Muscle of arm (tissue), 14 donors: Measurements from ENCODE around the gene RNF39. TPM values are rescaled to one million over a fixed set of nuclear protein-coding genes. Genes with fewer than 3 reads are reported as not detected.
"Not testable (repeated sequence)": the region's sequence is repeated elsewhere in the genome, so short reads cannot be mapped to it uniquely, and the experiment has no call there.

Source experiments
- DNase-seq: peaks from one replicate; pipeline ENCODE4 v3.0.0-alpha.2; 2013
- long read RNA-seq, 11 donors: transcript quantifications; one replicate each; lab custom pipeline, GENCODE V29; 2026
- polyA plus RNA-seq, 12 donors: library from polyadenylated mRNA; unstranded; fragments of 120-200 nt; gene quantifications; one replicate each; pipeline ENCODE4 v1.2.1, GENCODE V29; 2013; ENCODE audit not compliant: insufficient read length in 12 of 12

RNF39 gene
- polyA plus RNA-seq: 1 to 10 TPM in 3 of 12 donors, under 1 TPM in 7, not detected in 2; 0.29 to 5.0 (median 0.63) TPM
- long read RNA-seq, donor 1: 0 reads
- long read RNA-seq, donor 2, partial matches to known transcripts: 0 of 39 reads
- long read RNA-seq, donor 2, other reads (novel, unspliced or antisense): 39 of 39 reads
- long read RNA-seq, donor 3, partial matches to known transcripts: 0 of 13 reads
- long read RNA-seq, donor 3, other reads (novel, unspliced or antisense): 13 of 13 reads
- long read RNA-seq, donor 4: 0 reads
- long read RNA-seq, donor 5: 0 reads
- long read RNA-seq, donor 6: 0 reads
- long read RNA-seq, donor 7: 0 reads
- long read RNA-seq, donor 8: 0 reads
- long read RNA-seq, donor 9, partial matches to known transcripts: 46 of 67 reads
- long read RNA-seq, donor 9, other reads (novel, unspliced or antisense): 20 of 67 reads
- long read RNA-seq, donor 10: 0 reads
- long read RNA-seq, donor 11: 0 reads

- no peak for DNase-seq
Measured at GRCh38 chr6:30075094-30075789, at the start of gene RNF39. Gene RNF39 (minus strand): TSS chr6:30075769. CDS start chr6:30075585, 184 bp downstream.

GRCh38 chr6:30122515-30122914, 46.9 kb upstream of the RNF39 start:
- no peak for DNase-seq

GRCh38 chr6:30121446-30122366, 46.1 kb upstream of the RNF39 start:
- DNase-seq: no peak

GRCh38 chr6:30118691-30119090, 43.1 kb upstream of the RNF39 start:
- not testable (repeated sequence) for DNase-seq

GRCh38 chr6:30116724-30117123, 41.2 kb upstream of the RNF39 start:
- no peak for DNase-seq

- DNase-seq: no peak
Measured at GRCh38 chr6:30113841-30114240, 38.3 kb upstream of the RNF39 start.

- no peak for DNase-seq
Measured at GRCh38 chr6:30113003-30113759, 37.6 kb upstream of the RNF39 start, which contains the start of gene TRIM31. Gene TRIM31 (minus strand): TSS chr6:30113090. CDS start chr6:30112805, 285 bp downstream.

GRCh38 chr6:30112402-30112994, 36.9 kb upstream of the RNF39 start:
- no peak for DNase-seq

GRCh38 chr6:30111266-30111856, 35.8 kb upstream of the RNF39 start:
- DNase-seq: no peak

GRCh38 chr6:30104661-30105060, 29.1 kb upstream of the RNF39 start:
- no peak for DNase-seq

- no peak for DNase-seq
Measured at GRCh38 chr6:30103872-30104179, 28.3 kb upstream of the RNF39 start.

GRCh38 chr6:30102970-30103871, 27.7 kb upstream of the RNF39 start:
- DNase-seq: peak; percentile 84

GRCh38 chr6:30102414-30102969, 26.9 kb upstream of the RNF39 start:
- DNase-seq: no peak

- peak; percentile 77 for DNase-seq
Measured at GRCh38 chr6:30101444-30102413, 26.2 kb upstream of the RNF39 start.

- DNase-seq: no peak
Measured at GRCh38 chr6:30100585-30101443, 25.2 kb upstream of the RNF39 start.

GRCh38 chr6:30100154-30100553, 24.6 kb upstream of the RNF39 start:
- DNase-seq: no peak
